ENCODE results near the gene PPP1R13B.

The PPP1R13B gene

GRCh38 chr14:103696070-103696402 lies 151.3 kb downstream of the PPP1R13B start:
- TF ChIP-seq GATA3 (IDR thresholded peaks at IDR 0.05; ENCODE audit: low read depth, low read length) = no peak
- no peak for TF ChIP-seq GATA2 (IDR thresholded peaks at IDR 0.05; ENCODE audit: low read depth, low read length)

GRCh38 chr14:103695296-103696069 lies 151.9 kb downstream of the PPP1R13B start:
- TF ChIP-seq GATA3 (IDR thresholded peaks at IDR 0.05; ENCODE audit: low read depth, low read length) = no peak
- no peak for TF ChIP-seq GATA2 (IDR thresholded peaks at IDR 0.05; ENCODE audit: low read depth, low read length)

- TF ChIP-seq GATA3 (IDR thresholded peaks at IDR 0.05; ENCODE audit: low read depth, low read length) (no peak), GATA2 (IDR thresholded peaks at IDR 0.05; ENCODE audit: low read depth, low read length) (no peak)
These were observed 152.8 kb downstream of the PPP1R13B start for GRCh38 chr14:103694572-103695026.

- TF ChIP-seq GATA3 (IDR thresholded peaks at IDR 0.05; ENCODE audit: low read depth, low read length) (no peak), GATA2 (IDR thresholded peaks at IDR 0.05; ENCODE audit: low read depth, low read length) (no peak)
These were observed 153.9 kb downstream of the PPP1R13B start for GRCh38 chr14:103693515-103693914.

- TF ChIP-seq GATA3 (IDR thresholded peaks at IDR 0.05; ENCODE audit: low read depth, low read length) (no peak), GATA2 (IDR thresholded peaks at IDR 0.05; ENCODE audit: low read depth, low read length) (no peak)
These were observed 154.5 kb downstream of the PPP1R13B start for GRCh38 chr14:103692871-103693270.

- TF ChIP-seq GATA2 (IDR thresholded peaks at IDR 0.05; ENCODE audit: low read depth, low read length) (no peak), GATA3 (IDR thresholded peaks at IDR 0.05; ENCODE audit: low read depth, low read length) (no peak)
These were observed 155.2 kb downstream of the PPP1R13B start for GRCh38 chr14:103692159-103692558.

GRCh38 chr14:103690332-103690731 lies 157.0 kb downstream of the PPP1R13B start:
- no peak for TF ChIP-seq GATA2 (IDR thresholded peaks at IDR 0.05; ENCODE audit: low read depth, low read length)
- no peak for TF ChIP-seq GATA3 (IDR thresholded peaks at IDR 0.05; ENCODE audit: low read depth, low read length)

GRCh38 chr14:103688906-103689902 lies 158.2 kb downstream of the PPP1R13B start:
- no peak for TF ChIP-seq GATA2 (IDR thresholded peaks at IDR 0.05; ENCODE audit: low read depth, low read length)
- TF ChIP-seq GATA3 (IDR thresholded peaks at IDR 0.05; ENCODE audit: low read depth, low read length) = no peak

GRCh38 chr14:103688441-103688840 lies 158.9 kb downstream of the PPP1R13B start:
- TF ChIP-seq GATA3 (IDR thresholded peaks at IDR 0.05; ENCODE audit: low read depth, low read length) (no peak), GATA2 (IDR thresholded peaks at IDR 0.05; ENCODE audit: low read depth, low read length) (no peak)

- TF ChIP-seq GATA3 (IDR thresholded peaks at IDR 0.05; ENCODE audit: low read depth, low read length) (no peak), GATA2 (IDR thresholded peaks at IDR 0.05; ENCODE audit: low read depth, low read length) (no peak)
These were observed 159.7 kb downstream of the PPP1R13B start for GRCh38 chr14:103687712-103688111.

- TF ChIP-seq GATA3 (IDR thresholded peaks at IDR 0.05; ENCODE audit: low read depth, low read length) (no peak), GATA2 (IDR thresholded peaks at IDR 0.05; ENCODE audit: low read depth, low read length) (no peak)
These were observed 160.4 kb downstream of the PPP1R13B start for GRCh38 chr14:103686831-103687485.

GRCh38 chr14:103685276-103686211 lies 161.8 kb downstream of the PPP1R13B start:
- TF ChIP-seq GATA2 (IDR thresholded peaks at IDR 0.05; ENCODE audit: low read depth, low read length) (no peak), GATA3 (IDR thresholded peaks at IDR 0.05; ENCODE audit: low read depth, low read length) (no peak)

GRCh38 chr14:103684871-103685270 lies 162.5 kb downstream of the PPP1R13B start:
- TF ChIP-seq GATA2 (IDR thresholded peaks at IDR 0.05; ENCODE audit: low read depth, low read length) (no peak), GATA3 (IDR thresholded peaks at IDR 0.05; ENCODE audit: low read depth, low read length) (no peak)

Measured in SH-SY5Y (cell line).